ENCODE measurements around the gene RFC1.

DNA sequence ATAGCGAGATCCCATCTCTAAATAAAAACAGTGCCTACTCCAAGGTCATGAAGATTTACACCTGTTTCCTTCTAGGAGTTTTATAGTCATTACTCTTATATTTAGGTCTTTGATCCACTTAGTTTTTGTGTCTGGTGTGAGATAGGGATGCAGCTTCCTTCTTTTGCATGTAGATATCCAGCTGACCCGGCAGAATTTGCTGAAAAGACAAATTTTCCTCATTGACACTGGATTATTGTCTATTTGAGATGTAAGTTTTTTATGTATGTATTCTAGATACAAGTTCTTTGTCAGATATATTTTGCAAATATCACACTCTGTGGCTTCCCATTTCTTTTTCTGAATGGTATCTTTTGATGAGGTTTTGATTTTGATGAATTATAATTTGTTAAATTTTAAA is 85.4 kb downstream of the RFC1 start:
- TF ChIP-seq POLR2A (IDR thresholded peaks at IDR 0.05) (no peak), CTCF (IDR thresholded peaks at IDR 0.05) (no peak)

All from ovary (tissue), 3 donors.